ENCODE results near the gene RBFOX2.

Gene RBFOX2

DNA sequence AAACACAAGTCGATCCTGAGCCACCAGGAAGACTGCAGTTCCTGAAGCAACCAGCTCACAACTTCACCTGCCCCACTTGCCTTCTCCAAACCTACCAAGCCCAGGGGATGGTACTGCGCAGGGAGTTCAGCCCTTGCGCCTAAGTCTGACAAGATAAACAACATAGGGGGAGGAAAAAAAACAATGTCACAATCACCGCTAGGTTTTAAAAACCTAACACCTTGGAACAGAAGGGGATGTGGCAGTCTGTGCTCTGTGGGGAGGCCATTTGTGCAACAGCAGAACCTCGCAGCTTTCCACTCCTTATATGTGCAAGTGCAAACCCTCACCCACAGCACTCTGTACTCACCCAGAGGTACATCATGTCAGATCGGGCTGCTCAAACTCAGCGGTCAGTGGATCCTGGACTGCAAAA is 134.2 kb downstream of the RBFOX2 start:
- DNase-seq = no peak

DNA sequence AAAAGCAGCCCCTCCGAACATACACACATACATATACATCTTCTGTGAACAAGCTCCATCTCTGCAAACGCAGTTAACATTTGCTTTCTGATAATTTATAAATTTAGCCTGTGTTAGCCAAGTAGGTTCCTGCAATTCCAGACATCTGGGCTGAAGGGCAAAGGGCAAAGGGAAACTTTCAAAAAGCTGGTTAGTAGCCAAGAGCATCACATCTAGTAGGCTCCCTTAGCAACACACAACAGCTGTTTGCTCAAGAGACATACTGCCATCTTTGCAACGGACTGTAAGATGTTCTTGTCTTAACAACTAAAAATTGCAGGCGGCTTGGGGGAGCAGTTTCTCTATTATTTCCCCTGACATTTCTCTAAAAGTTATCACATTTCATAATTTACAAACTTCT is 134.9 kb downstream of the RBFOX2 start:
- DNase-seq = no peak

GRCh38 chr22:35892192-35892591 is 136.4 kb downstream of the RBFOX2 start:
- no peak for DNase-seq

GRCh38 chr22:35891442-35891841 is 137.2 kb downstream of the RBFOX2 start:
- no peak for DNase-seq

- DNase-seq = no peak
Observed at GRCh38 chr22:35889071-35889470, 139.6 kb downstream of the RBFOX2 start.

DNA sequence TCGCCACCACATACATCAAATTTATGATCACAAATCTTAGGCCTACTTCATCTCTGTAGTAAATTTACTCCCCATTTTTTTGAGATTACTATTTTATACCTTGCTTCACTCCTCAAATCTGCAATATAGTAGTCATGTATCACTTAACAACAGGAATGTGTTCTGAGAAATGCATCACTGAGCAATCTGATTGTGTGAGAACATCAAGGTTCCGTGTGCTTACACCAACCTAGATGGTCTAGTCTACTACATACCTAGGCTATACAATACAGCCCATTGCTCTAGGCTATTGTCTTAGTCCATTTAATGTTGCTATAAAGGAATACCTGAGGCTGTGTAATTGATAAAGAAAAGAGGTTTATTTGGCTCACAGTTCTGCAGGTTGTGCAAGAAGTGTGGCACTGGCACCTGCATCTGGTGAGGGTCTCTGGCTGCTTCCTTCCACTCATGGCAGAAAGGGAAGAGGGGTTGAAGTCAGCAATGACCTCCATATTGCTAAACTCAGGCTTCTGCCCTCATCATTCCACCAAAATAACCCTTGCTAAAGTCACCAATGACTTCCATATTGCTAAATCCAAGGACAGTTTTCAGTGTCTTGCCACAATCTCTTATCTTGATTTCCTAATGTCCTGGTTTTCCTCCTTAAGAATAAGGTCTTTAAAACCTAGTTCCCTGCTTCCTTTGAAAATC is 140.3 kb downstream of the RBFOX2 start:
- no peak for DNase-seq

DNA sequence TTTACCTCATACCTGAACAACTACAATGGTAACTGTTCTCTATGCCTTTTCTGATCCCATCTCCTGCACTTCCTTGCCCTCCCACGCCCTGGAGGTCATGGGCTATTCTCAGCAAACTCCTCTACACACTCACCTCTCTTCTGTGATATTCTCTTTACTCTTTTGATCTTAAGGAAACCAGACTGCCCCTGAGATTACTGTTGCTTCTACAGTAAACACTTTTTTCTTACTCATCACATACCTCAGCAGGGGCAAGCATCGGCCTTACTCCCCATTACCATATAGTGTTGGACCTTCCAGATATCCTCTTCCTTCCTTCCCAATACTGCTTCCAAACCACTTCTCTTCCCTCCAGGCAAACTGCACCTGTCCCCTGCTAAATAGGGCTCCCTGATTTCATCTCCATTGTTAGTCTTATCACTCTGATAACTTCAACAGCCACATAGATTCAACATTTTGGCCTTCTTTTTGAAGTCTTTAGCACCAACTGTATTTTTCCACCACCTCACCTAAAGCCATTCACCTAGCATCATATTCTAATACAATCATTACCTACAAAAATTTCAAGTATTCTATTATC is 141.2 kb downstream of the RBFOX2 start:
- DNase-seq = no peak

DNA sequence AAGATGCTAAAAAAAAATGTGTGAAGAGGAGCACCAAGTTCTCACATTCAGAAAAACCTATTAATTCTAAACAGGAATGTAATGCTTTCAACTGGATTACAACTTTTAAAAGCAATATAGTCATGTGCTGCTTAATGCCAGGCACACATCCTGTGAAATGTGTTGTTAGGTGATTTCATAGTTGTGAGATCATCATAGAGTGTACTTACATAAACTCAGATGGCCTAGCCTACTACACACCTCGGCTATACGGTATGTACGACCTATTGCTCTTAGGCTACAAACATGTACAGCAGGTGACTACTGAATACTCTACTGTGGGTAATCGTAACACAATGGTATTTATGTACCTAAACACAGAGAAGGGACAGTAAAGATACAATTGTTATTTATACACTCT is 142.3 kb downstream of the RBFOX2 start:
- no peak for DNase-seq

DNA sequence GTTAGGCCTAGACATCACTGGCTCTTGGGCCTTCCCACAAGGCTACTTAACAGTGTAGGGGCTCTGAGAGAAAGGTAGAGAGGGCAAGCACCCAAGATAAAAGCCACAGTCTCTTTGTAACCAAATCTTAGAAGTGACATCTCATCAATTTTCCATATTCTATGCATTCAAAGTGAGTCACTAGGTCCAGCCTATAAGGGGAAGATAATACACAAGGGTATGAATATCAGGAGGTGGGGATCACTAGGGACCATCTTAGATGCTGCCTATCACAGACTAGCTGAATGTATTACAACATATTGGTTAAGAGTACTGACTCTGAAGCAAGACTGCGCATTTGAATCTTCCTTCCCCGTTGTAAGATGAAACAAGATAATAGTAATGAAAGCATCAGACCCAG is 144.1 kb downstream of the RBFOX2 start:
- DNase-seq = no peak

GRCh38 chr22:35883031-35883620 is 145.5 kb downstream of the RBFOX2 start:
- no peak for DNase-seq

DNA sequence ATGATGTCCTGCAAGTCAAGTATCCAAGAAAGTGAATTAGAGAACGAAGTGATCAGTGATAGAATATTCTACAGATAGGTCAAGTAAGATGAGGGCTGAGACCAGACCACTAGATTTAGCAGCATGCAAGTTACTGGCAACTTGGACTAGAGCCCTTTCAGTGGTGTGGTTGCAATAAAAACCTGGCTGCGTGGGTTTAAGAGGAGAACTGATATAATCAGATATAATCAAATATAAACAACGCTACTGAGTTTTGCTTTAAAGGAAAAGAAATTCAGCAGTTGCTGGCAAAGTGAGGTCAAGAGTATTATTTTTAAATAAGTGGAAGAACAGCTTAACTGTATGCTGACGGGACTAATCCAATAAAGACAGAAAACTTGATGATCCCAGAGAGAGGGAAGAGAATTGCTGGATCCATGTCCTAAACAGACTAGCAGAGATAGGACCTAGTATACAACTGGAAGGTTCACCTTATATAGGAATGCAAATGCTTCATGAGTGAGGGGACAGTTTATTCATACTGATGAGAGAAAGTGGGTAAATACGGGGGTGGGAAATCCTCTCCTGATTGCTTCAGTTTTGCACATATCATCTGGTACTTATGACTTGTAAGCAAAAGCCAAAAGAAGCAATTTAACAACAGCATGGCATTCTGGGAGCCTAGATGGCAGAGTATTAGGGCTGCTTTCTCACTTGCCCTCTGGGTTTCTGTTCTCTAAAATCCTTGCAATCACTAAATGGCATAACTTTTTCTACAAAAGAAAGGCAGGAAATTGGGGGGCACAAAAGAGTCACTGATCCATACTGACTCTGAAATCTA is 146.2 kb downstream of the RBFOX2 start:
- no peak for DNase-seq

DNA sequence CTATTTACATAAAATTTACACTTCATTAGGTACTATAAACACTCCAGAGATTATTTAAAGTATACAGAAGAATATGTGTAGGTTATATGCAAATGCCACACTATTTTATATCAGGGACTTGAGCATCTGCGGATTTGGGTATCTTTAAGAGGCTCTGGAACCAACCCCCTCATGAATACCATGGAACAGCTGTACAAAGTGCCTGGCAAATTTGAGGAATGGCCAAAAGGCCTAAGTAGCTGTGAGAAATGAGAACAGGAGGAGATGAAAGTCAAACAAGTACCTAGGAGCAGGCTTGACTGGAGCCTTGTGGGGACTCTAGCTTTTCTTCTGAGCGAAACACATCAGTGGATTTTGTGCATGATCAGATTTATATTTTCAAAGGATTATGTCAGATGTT is 149.3 kb downstream of the RBFOX2 start:
- no peak for DNase-seq

GRCh38 chr22:35873426-35873825 is 155.2 kb downstream of the RBFOX2 start:
- DNase-seq = no peak

DNA sequence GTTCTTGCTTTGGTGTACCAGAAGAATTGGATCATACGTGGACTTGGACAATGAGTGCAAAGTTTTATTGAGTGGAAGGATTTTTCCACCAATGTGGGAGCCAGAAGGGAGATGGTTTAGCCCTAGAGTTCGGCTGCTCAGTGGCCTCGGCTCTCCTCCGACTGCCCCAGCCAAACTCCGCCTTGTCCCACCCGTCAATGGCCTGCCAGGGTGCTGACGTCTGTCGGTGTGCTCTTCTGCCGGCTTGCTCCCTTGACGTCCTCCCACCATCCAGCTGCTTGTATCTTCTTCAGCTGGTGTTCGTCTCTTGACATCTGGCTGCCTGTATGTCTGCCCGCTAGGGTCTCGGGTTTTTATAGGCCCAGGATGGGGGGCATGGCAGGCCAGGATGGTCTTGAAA is 156.2 kb downstream of the RBFOX2 start:
- no peak for DNase-seq

DNA sequence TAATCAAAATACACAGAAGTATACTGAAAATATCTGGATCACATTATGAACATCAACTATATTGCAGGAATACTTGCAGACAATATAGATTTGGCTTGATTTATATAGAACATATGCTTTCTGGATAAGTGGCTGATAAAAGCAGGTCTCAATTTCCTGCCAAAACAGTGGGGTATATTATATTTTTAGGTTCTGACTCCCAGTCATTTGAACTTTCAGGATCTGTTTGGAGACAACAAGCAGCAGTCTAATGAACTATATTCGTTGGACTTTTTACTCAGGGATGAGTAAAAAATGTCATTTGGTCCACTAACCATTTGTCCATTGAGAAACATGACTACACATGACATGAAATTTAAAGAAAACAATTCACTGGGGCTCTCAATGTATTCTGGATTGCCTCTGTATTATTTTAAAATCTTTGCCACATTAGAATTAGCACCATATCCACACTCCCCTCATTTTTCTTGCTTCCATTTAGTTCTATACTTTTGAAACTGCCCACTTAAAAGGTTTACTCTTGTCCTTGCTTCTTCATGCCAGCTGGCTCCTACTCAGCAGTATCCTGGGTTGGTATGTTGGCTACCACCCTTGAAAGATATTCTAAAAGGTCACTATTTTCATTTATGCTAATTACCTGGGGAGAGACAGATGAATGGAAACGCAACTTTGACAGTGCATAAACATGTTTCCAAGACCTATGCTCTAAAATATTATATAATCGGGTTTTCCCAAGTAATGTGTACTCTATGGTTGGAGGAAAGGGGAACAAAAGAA is 157.9 kb downstream of the RBFOX2 start:
- DNase-seq = no peak

DNA sequence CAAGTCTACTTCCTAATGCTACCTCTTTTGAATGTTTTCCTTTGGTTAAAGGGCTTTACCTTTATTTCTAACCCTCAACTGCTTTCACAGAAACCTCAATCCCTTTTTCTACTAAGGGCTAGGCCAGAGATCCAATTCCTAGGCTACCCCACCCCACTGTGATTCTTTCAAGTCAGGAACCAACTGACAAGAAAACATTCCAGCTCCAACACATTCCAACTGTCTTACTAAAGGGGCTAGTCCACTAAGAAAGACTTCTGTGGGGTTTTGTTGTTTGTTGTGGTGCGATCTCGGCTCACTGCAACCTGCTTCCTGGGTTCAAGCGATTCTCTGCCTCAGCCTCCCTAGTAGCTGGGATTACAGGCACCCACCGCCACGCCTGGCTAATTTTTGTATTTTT is 159.7 kb downstream of the RBFOX2 start:
- DNase-seq = no peak

GRCh38 chr22:35866651-35867050 is 162.0 kb downstream of the RBFOX2 start:
- no peak for DNase-seq

- no peak for DNase-seq
Observed at GRCh38 chr22:35864545-35865165, 164.0 kb downstream of the RBFOX2 start.

DNA sequence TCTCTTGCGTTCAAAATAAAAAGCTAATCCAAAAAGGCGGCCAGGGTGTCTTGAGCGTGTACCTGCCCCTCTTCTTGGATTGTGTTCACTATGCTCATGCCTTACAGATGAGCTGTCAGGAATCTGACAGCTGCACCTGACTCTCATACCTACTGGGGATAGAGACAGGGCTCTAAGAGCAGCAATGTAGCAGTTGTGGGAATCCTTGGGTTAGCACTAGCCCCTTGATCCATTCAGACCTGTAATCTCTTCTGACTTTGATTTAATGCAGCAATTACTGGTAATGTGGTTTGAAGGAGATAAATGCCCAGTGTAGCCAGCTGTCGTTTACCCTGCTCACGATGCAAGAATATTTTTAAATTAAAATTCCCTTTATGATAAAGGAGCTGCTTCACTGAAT is 165.2 kb downstream of the RBFOX2 start:
- no peak for DNase-seq

DNA sequence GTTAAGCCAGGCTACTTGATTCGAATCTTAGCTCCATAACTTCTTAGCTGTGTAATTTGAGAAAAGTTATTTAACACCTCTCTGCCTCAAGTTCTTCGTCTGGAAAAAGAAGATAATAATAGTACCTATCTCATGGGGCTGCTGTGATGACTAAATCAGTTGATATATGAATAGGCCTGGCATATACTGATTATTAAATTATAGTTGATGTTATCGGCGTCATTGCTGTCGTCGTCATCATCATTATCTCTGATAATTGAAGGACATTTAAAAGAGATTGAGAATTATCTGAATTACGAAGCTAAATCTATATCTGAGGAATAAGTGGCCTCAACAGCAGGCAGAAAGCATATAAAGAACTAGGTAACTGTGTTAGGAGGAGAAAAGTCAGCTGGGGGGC is 165.9 kb downstream of the RBFOX2 start:
- DNase-seq = no peak

DNA sequence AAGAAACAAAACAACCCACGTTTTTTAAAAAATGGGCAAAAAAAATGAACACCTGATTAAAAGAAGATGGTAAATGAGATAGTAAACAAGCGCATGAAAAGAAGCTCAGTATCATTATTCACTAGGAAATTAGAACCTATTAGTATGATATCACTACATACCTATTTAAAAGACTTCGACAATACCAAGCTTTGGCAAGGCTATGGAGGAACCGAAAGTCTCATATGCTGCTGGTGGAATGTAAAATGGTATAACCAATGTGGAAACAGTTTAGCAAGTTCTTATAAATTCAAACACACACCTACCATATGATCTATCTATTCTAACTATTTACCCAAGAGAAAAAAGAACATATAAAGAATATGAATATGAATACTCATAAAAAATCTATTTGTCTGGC is 167.2 kb downstream of the RBFOX2 start:
- no peak for DNase-seq

GRCh38 chr22:35860837-35861236 is 167.8 kb downstream of the RBFOX2 start:
- DNase-seq = no peak
